COLO829 (cell line): Measurements from ENCODE around the gene PDLIM5.
"Not testable (repeated sequence)": the region's sequence is repeated elsewhere in the genome, so short reads cannot be mapped to it uniquely, and the experiment has no call there.

Experiments
- DNase-seq: peaks from one replicate; pipeline ENCODE4 v3.0.0; 2012; ENCODE audit warnings: low spot score

PDLIM5 gene

GRCh38 chr4:94451695-94452475 is at the start of gene PDLIM5:
Gene PDLIM5, plus strand, starts transcription at chr4:94451942. Its CDS starts 3,347 bp downstream, at chr4:94455289.
- peak; percentile 81 for DNase-seq

- DNase-seq: not testable (repeated sequence)
Observed at GRCh38 chr4:94402439-94402838, 49.3 kb upstream of the PDLIM5 start.

GRCh38 chr4:94403751-94404150 is 48.0 kb upstream of the PDLIM5 start:
- no peak for DNase-seq

- DNase-seq: peak; percentile 45
Observed at GRCh38 chr4:94406668-94407437, 44.9 kb upstream of the PDLIM5 start.

- no peak for DNase-seq
Observed at GRCh38 chr4:94407846-94408245, 43.9 kb upstream of the PDLIM5 start.

GRCh38 chr4:94408549-94409374 is 43.0 kb upstream of the PDLIM5 start:
- no peak for DNase-seq

GRCh38 chr4:94409375-94409679 is 42.4 kb upstream of the PDLIM5 start:
- no peak for DNase-seq

- DNase-seq: no peak
Observed at GRCh38 chr4:94409962-94410361, 41.8 kb upstream of the PDLIM5 start.

- DNase-seq: no peak
Observed at GRCh38 chr4:94410678-94411206, 41.0 kb upstream of the PDLIM5 start.

- no peak for DNase-seq
Observed at GRCh38 chr4:94411296-94411695, 40.4 kb upstream of the PDLIM5 start.

- DNase-seq: peak; percentile 6
Observed at GRCh38 chr4:94412019-94412657, 39.6 kb upstream of the PDLIM5 start.

GRCh38 chr4:94412658-94413038 is 39.1 kb upstream of the PDLIM5 start:
- DNase-seq: peak; percentile 82

- no peak for DNase-seq
Observed at GRCh38 chr4:94413085-94413840, 38.5 kb upstream of the PDLIM5 start.

GRCh38 chr4:94414907-94415306 is 36.8 kb upstream of the PDLIM5 start:
- DNase-seq: no peak

GRCh38 chr4:94415448-94415847 is 36.3 kb upstream of the PDLIM5 start:
- DNase-seq: no peak

GRCh38 chr4:94416335-94416734 is 35.4 kb upstream of the PDLIM5 start:
- no peak for DNase-seq

GRCh38 chr4:94416981-94417380 is 34.8 kb upstream of the PDLIM5 start:
- DNase-seq: no peak

GRCh38 chr4:94419549-94419948 is 32.2 kb upstream of the PDLIM5 start:
- DNase-seq: no peak

GRCh38 chr4:94419956-94420355 is 31.8 kb upstream of the PDLIM5 start:
- no peak for DNase-seq

- DNase-seq: no peak
Observed at GRCh38 chr4:94420356-94420755, 31.4 kb upstream of the PDLIM5 start.

GRCh38 chr4:94426783-94427182 is 25.0 kb upstream of the PDLIM5 start:
- no peak for DNase-seq
